GM10266 (cell line): ENCODE results near the gene FSTL4.

Experiments used
- DNase-seq: peaks from one replicate; pipeline ENCODE4 v3.0.0; 2012; ENCODE audit errors: extremely low spot score
- TF ChIP-seq, protein P1 (sequence below): IDR thresholded peaks from 2 replicates; pipeline ENCODE4 v1.5.1; 2012; ENCODE audit warnings: mild to moderate bottlenecking, low read depth; ENCODE audit not compliant: control insufficient read depth, insufficient read depth; ENCODE audit errors: missing control alignments

The FSTL4 gene

DNA sequence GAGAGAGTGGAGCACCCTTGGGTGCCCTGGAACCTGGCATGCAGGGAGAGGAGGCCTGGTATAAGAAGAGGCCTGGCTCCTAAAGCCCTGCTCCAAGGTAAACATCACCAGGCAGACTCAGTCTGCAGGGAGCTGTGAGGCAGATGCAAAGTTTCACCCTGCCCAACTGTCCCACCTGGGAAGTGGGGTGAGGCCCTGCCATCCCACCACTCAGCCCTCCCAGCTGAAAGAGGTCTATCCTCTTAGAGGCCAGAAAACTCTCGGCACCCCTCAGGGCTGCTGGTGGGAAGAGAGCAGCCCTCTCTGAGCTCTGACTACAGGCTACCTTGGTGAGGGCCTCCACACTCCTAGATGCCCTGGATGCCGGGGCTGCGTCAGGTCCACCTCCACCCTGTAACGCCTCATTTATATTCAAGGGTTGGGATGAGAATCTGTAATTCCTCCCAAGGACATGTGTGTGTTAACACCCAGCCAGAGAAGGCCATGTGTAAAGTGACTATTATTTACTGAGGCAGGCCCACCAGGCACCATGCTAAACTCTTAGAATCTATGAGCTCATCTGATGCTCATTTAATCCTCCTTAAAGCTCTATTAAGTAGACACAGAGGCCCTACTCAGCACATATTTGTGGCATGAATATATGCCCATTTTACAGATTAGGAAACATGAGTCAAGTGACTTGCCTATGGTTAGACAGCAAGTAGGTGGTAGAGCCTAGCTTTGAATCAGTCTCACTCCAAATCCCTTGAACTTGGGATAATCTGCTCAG lies 205.9 kb downstream of the FSTL4 start:
- DNase-seq = no peak
- TF ChIP-seq, protein P1, sequence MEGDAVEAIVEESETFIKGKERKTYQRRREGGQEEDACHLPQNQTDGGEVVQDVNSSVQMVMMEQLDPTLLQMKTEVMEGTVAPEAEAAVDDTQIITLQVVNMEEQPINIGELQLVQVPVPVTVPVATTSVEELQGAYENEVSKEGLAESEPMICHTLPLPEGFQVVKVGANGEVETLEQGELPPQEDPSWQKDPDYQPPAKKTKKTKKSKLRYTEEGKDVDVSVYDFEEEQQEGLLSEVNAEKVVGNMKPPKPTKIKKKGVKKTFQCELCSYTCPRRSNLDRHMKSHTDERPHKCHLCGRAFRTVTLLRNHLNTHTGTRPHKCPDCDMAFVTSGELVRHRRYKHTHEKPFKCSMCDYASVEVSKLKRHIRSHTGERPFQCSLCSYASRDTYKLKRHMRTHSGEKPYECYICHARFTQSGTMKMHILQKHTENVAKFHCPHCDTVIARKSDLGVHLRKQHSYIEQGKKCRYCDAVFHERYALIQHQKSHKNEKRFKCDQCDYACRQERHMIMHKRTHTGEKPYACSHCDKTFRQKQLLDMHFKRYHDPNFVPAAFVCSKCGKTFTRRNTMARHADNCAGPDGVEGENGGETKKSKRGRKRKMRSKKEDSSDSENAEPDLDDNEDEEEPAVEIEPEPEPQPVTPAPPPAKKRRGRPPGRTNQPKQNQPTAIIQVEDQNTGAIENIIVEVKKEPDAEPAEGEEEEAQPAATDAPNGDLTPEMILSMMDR = no peak

DNA sequence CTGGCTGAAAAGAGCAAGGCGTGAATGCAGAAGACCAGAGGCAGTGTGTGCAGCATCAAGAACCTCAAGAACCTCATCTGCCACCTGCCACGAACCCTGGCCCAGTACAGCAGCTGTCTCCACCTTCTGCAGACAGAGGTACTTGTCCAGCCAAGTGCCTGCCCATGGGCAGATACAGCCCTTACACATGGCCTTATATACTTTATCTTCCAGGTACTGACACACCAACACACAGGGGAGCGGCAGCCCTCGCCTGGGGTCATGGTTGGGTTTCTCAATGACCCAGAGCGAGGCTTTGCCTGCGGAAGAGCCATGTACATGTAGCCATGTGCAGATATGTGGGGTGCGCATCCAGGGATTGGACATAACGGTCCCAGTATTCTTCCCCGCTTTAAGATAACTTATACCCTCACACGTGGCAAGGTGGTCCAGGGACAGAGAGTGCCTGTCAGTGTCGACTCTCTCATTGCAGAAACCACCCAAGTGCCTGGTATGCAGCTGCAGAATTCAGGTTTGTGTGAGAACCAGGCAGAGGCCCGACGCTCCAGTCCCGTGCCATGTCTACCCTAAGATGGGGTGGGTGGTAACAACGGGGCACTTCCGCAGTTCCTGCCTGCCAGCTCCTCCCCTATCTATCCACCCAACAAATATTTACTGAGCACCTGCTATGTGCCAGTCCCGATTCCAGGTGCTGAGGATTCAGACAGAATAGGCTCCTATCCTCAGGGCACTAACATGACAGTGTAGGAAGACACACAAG lies 206.9 kb downstream of the FSTL4 start:
- TF ChIP-seq, protein P1 = no peak
- DNase-seq = no peak

DNA sequence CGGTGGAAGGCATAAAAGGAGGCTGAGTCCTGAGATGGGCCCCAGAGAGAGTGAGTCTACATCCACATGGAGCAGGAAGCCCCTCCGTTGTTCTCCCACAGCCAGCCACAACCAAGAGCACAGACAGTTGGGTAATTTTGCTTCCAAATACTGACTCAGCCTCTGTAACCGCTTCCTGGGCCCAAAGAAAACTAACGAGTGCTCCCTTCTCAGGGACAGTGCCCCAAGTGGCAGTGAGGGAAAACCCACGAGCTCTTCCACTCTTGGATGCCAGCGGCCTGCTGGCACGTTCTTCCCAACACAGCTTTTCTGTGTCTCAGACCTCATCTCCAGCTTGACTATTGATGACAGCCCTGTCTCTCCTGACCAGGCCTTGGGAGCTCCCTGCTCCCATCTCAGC lies 207.6 kb downstream of the FSTL4 start:
- TF ChIP-seq, protein P1 = no peak
- DNase-seq = no peak

DNA sequence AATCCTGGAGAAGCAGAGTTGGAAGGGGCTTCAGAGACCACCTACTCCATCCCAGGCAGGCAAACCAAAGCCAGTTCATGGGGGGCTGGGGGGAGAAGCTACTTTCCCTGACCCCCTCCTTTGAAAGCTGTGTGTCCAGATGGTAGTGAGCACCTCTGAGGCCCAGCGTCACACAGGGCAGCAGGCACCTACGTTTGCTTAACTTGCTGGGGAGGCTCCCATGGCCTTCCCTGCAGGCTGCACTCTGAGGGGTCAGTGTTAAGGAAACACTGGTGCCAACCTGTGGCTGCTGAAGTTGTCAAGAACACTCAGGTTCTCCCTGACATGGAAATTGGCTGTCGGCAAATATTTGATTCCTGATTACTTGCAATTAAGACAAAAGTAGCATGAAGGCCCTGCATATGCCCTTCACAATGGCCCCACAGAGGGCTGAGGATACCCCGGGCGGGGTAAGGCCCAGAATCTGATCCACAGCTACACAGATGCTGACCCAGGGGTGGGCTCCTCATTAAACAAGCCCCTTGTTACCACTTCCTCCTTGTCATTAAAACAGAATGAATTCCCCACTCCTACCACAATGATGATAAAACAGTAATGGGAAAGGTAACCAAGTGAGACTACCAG lies 208.5 kb downstream of the FSTL4 start:
- DNase-seq = no peak

DNA sequence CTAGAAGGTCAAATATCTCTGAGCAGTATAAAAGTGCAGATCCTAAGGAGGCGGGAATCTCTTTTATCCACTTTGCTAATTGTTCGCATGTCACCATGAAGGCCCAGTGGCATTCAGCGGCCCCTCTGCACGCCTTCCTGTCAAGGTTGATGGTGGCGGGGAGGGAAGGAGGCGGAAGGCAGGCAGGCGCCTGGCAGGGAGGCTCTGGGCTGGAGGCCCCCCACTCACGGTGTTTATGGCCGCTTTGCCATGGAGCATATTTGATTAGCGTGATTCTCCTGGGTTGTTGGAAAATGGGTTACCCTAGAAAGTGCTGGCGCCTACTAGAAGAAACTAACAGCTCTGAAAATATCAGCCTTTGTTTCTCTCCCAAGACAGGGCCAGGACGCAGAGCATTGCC lies 209.6 kb downstream of the FSTL4 start:
- no peak for DNase-seq
- TF ChIP-seq, protein P1 = no peak

More for the DNA sequence above, 208.5 kb downstream of the FSTL4 start:
- TF ChIP-seq, protein P1 = no peak

DNA sequence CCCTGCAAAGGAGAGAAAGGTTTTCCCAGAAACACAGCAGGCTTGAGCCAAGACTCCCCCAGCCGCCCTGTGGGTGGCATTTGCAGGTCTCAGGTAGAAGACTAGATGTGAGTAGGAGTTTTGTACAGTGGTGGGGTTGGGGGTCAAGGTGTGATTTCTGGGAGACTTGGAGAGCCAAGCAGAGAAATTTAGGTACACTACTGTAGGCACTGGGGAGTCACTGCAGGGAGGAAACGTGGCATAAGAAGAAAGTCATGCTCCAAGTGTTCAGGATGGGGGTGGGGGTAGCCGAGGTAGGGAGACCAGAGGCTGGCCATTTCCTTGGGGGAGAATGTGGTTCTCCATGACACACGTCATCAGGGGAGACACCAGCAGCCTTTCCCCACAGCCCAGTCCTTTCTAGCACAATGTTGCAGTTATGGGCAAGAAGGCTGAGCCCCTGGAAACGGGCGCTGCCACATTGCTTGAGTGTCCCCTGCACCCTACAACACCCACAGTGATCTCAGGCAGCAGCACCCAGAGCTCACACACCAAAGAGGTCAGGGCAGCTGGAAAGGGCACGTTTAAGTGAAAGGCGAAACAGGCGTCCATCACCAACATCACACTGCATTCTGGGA lies 210.5 kb downstream of the FSTL4 start:
- TF ChIP-seq, protein P1 = no peak
- no peak for DNase-seq

DNA sequence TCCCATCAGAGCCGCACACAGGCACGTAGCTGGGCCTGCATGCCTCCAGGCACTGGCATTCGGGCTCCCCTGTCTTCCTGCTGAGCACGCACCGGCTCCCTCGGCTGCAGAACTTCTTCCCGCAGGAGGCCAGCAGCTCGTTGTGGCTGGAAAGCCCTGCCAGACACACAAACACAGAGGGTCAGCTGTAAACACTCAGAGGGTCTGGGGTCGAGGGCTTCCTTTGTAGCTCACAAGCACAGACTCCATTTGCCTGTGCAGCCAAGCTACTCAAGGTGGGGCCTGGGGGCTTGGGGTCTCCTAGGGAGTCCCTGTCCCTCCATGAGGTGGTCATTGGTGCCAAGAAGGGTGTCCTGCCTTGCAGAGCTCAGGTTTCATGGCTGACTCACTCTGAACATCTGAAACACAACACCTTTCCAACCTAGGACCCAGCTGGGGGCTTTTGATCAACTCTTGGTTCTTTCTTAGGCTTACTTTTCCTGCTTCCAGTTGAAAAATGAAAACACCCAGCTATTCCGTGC lies 211.4 kb downstream of the FSTL4 start:
- TF ChIP-seq, protein P1 = no peak
- DNase-seq = no peak
